ENCODE results near the gene GPX3. TPM values are rescaled to one million over a fixed set of nuclear protein-coding genes. Genes with fewer than 3 reads are reported as not detected.
A peak's percentile ranks its signal among the peaks of the same experiment; 100 is the strongest.

The GPX3 gene
- 2.3 and 5.6 TPM in 2 replicates for total RNA-seq (2014; rRNA removed; shearing (Covaris generic); ENCODE audit: low replicate concordance)

DNA sequence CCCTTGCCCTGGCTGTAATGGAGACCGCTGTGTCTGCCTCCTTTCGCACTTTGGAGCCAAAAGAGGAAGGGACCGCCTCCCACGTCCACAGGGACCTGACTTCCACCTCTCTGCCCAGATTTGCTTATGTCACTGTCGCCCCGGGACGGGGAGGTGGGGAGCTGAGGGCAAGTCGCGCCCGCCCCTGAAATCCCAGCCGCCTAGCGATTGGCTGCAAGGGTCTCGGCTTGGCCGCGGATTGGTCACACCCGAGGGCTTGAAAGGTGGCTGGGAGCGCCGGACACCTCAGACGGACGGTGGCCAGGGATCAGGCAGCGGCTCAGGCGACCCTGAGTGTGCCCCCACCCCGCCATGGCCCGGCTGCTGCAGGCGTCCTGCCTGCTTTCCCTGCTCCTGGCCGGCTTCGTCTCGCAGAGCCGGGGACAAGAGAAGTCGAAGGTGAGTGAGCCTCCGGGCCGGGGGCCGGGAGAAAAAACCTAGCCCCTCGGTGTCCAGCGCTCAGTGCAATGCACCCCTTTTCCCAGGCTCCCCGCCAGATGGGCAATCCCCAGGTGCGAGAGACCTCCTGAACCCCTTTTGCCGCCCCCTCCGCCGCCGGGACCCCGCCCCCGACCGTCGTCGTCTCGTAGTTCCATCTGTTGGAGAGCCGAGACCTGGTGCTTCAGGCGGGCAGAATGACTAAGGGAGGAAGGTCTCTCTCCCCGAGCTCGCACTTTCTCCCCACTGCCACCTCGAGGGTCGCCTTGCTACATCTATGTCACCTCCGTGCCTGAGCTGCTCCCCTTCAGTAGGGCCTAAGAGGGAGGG lies at the start of gene GPX3:
GPX3 (plus strand) TSS at position 288 of the 807 bp plus-strand sequence; CDS start at position 352, 64 bp downstream.
- no peaks in the 10 kb centered on the region for H3K27me3 ChIP-seq
- peak within 1 kb of the TSS; percentile 23 for H3K4me3 ChIP-seq
- H3K9me3 ChIP-seq = no peaks in the 10 kb centered on the region
- H3K36me3 ChIP-seq = no peaks in the 10 kb centered on the region; the same call in 1 of the 2 replicates
- peak; percentile 45 for DNase-seq

GRCh38 chr5:150978590-150978989 lies 41.8 kb upstream of the GPX3 start:
- no peaks in the 10 kb centered on the region for H3K36me3 ChIP-seq
- no peak for DNase-seq
- H3K9me3 ChIP-seq = peaks cover 28% of the 10 kb centered on the region
- H3K27me3 ChIP-seq = no peaks in the 10 kb centered on the region
- no peak overlapping the region for H3K4me3 ChIP-seq

- Histone ChIP-seq H3K27me3 (no peaks in the 10 kb centered on the region), H3K36me3 (no peaks in the 10 kb centered on the region), H3K4me3 (no peak overlapping the region), H3K9me3 (peaks cover 10% of the 10 kb centered on the region)
- no peak for DNase-seq
These were observed 32.6 kb upstream of the GPX3 start for GRCh38 chr5:150987746-150988145.

GRCh38 chr5:150989695-150990094 lies 30.7 kb upstream of the GPX3 start:
- peak; percentile 12 for DNase-seq
- no peaks in the 10 kb centered on the region; the same call in 1 of the 2 replicates for H3K9me3 ChIP-seq
- H3K4me3 ChIP-seq = no peak overlapping the region
- no peaks in the 10 kb centered on the region; the same call in 1 of the 2 replicates for H3K36me3 ChIP-seq
- H3K27me3 ChIP-seq = no peaks in the 10 kb centered on the region

DNA sequence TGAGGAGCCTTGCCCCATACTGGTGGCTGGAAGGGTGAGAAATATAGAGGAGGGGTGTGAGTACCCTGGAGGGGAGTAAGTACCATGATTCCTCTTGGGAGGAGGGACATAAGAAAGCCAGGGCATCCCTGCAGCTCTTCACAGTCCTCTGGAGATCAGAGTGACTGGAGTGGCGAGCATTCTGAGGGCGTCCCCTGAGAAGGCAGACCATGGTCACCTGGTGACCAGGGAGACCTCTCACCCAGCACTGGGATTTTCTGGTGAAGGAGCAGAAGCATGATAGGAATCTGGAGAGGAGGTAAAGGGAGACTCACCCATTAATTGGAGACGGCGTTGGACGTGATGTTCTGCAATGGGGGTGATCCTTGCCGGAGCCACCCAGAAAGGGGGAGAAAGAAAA lies 27.7 kb upstream of the GPX3 start:
- Histone ChIP-seq H3K36me3 (no peaks in the 10 kb centered on the region; the same call in 1 of the 2 replicates), H3K9me3 (no peaks in the 10 kb centered on the region; the same call in 1 of the 2 replicates), H3K27me3 (no peaks in the 10 kb centered on the region), H3K4me3 (no peak overlapping the region)
- no peak for DNase-seq

DNA sequence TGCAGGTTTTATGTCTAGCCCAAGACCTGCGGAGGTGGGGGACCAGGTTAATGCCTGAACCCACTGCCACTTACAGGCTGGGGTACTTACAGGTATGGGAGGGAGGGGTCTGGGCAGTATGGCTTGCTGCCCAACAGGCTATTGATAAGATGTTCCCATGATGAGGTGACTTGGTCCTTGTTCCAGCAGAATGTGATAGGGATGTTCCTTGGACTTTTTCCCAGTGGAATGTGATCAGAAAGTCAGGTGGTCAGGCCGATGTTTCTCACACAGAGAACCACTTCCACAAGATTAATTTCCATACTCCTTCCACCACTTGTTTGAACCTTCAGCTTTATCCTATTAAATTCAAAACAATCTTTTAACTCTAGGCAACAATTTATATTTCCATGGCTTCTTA lies 27.0 kb upstream of the GPX3 start:
- no peak for DNase-seq

DNA sequence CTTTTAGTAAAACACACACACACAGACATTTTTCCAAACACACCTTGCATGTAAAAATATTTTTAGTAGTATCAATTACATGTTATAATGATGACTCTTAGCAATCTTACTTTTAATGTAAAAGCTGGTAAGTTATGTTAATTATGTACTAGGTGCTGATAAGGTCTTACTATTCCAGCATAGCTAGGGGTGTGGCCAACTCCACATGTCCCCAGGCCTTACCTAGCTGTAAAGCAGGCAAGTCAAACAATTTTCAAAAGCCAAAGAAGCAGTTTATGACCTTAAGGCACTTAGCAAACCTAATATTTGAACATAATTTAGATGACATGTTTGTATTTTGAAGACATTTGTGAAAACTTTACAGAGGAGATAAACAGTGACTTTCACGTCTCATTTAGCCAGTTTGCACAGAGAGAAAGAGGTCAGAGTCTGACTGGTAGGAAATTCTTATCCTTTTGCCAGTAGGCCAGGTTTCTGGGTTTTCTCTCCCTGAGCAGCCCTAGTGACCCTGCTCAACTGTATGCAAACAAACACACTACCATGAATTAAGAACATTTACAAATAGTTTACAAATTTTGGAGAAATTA lies 26.5 kb upstream of the GPX3 start:
- Histone ChIP-seq H3K9me3 (no peaks in the 10 kb centered on the region; the same call in 1 of the 2 replicates), H3K36me3 (no peaks in the 10 kb centered on the region; the same call in 1 of the 2 replicates), H3K27me3 (no peaks in the 10 kb centered on the region), H3K4me3 (no peak overlapping the region)
- DNase-seq = no peak

More for the DNA sequence above, 27.0 kb upstream of the GPX3 start:
- Histone ChIP-seq H3K9me3 (no peaks in the 10 kb centered on the region; the same call in 1 of the 2 replicates), H3K4me3 (no peak overlapping the region), H3K36me3 (no peaks in the 10 kb centered on the region; the same call in 1 of the 2 replicates), H3K27me3 (no peaks in the 10 kb centered on the region)

DNA sequence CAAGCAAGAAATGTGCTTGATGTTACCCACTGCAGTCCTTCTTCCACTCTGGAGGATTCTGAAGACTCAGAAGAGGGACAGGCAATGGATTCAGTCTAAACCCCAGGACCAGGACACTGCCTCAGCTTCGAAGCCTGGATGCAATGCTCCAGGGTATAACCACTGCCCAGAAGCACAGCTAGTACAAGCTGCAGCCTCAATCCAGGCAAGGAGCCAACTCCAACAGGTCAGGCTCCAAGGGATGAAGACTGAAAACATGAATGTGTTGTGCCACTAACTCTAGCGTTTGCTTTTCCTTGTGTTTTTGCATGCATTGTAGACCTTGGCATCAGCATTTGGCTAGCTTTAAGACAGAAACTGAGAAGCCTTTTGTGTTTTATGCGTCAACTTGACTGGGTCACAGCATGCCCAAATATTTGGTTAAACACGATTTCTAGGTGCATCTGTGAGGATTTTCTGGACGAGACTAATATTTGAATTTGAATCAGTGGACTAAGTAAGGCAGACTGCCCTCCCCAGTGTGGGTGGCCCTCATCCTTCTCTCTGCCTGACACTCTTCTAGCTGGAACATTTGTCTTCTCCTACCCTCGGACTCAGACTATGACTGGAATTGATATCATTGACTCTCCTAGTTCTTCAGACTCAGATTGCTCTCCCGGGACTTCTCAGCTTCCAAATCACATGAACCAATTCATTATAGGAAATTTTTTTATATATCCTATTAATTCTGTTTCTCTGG lies 20.5 kb upstream of the GPX3 start:
- no peaks in the 10 kb centered on the region for H3K27me3 ChIP-seq
- H3K36me3 ChIP-seq = no peaks in the 10 kb centered on the region
- no peaks in the 10 kb centered on the region for H3K9me3 ChIP-seq
- peak; percentile 73 for DNase-seq
- no peak overlapping the region for H3K4me3 ChIP-seq

GRCh38 chr5:151001436-151001835 lies 19.0 kb upstream of the GPX3 start:
- Histone ChIP-seq H3K27me3 (no peaks in the 10 kb centered on the region), H3K4me3 (no peak overlapping the region), H3K36me3 (no peaks in the 10 kb centered on the region), H3K9me3 (no peaks in the 10 kb centered on the region)
- DNase-seq = no peak

- Histone ChIP-seq H3K4me3 (no peak overlapping the region), H3K36me3 (no peaks in the 10 kb centered on the region), H3K27me3 (no peaks in the 10 kb centered on the region), H3K9me3 (no peaks in the 10 kb centered on the region)
- DNase-seq = no peak
These were observed 18.1 kb upstream of the GPX3 start for GRCh38 chr5:151002250-151002649.

- no peaks in the 10 kb centered on the region for H3K27me3 ChIP-seq
- no peak for DNase-seq
- H3K9me3 ChIP-seq = no peaks in the 10 kb centered on the region
- no peak overlapping the region for H3K4me3 ChIP-seq
- no peaks in the 10 kb centered on the region for H3K36me3 ChIP-seq
These were observed 17.5 kb upstream of the GPX3 start for GRCh38 chr5:151002681-151003502.

DNA sequence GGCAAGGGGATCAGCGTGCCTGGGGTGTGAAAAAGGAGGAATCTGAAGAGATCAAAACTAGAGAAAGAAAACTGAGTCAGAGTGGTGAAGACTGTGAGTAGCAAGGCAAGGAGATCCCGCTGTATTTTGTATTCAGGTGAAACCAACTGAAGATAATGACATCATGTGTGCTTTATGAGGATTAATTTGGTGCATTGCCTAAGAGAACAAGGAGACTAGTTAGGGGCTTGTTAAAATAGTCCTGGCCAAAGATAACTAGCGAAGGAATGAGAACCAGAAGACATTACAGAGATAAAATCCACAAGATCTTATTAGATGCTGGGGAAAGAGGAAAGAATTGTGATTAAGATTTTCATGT lies 16.9 kb upstream of the GPX3 start:
- Histone ChIP-seq H3K27me3 (no peaks in the 10 kb centered on the region), H3K4me3 (no peak overlapping the region), H3K9me3 (no peaks in the 10 kb centered on the region), H3K36me3 (no peaks in the 10 kb centered on the region)
- no peak for DNase-seq

DNA sequence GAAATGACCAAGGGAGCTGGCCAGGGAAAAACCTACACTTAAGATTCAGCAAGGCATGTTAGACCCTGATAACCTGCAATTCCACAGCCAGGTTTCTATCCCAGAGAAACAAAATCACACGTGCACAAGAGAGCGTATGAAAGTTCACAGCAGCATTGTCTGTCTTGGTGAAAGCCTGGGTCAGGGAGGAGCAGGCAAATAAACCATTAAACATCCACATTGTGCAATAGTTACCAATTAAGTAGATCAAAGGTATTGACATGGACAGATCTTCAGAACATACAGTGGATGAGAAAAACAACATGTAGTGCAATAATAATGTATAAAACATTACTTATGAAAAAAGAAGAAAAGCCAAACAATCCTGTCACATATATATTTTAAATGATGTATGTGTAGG lies 15.9 kb upstream of the GPX3 start:
- no peak overlapping the region for H3K4me3 ChIP-seq
- no peaks in the 10 kb centered on the region for H3K9me3 ChIP-seq
- H3K36me3 ChIP-seq = no peaks in the 10 kb centered on the region
- DNase-seq = no peak
- no peaks in the 10 kb centered on the region for H3K27me3 ChIP-seq

DNA sequence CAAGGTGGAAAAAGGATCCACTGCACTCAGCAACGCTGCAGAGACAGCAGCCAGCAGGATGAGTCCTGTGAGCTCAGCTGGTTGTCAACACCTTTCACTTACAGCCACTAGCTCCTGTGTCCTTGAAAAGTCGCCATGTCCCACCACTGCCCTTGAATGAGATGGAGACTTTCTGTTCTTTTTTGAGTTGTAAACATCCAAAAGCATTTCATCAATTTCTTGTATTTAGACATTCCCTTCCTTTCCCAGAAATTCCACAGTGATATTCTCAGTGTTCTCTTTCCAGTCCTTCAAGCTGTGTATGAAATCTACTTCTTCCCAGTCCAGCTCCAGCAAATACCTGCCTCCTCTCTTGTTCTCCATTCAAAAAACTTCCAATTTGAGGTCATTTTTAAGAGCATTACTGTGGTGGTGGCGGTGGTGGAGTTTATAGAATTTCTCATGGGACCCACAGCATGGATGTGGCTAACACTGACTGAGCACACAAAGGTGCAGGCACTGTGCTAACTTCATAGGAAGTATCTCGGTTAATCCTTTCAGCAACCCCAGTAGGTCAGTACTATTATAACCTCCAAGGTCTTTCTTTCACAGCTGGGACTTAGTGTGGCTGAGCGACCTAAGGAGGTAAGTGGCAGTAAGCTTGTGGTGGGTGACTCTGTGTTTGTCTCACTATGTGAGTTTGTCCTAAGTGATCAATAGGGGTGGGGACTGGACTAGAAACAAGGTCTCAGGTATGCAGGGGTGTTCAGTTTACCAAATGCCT lies 15.0 kb upstream of the GPX3 start:
- no peak for DNase-seq
- H3K36me3 ChIP-seq = no peaks in the 10 kb centered on the region
- H3K27me3 ChIP-seq = no peaks in the 10 kb centered on the region
- H3K4me3 ChIP-seq = no peak overlapping the region
- no peaks in the 10 kb centered on the region for H3K9me3 ChIP-seq

- Histone ChIP-seq H3K36me3 (no peaks in the 10 kb centered on the region), H3K27me3 (no peaks in the 10 kb centered on the region), H3K9me3 (no peaks in the 10 kb centered on the region), H3K4me3 (no peak overlapping the region)
- peak; percentile 96 for DNase-seq
These were observed 14.3 kb upstream of the GPX3 start for GRCh38 chr5:151005950-151006576.
